Endodermal cell (in vitro differentiated cells): Measurements from ENCODE around the gene UNC5CL. TPM values are rescaled to one million over a fixed set of nuclear protein-coding genes. Genes with fewer than 3 reads are reported as not detected.

Experiments used
- DNase-seq: peaks from one replicate; pipeline ENCODE4 v3.0.0-alpha.2; 2017
- H3K27ac ChIP-seq: 2 replicates; pipeline ENCODE4 v1.5.1; 2013; ENCODE audit warnings: mild to moderate bottlenecking, low read depth, low read length, moderate library complexity
- H3K27me3 ChIP-seq: 2 replicates; pipeline ENCODE4 v1.6.1; 2013; ENCODE audit warnings: mild to moderate bottlenecking, low read length, moderate library complexity; ENCODE audit not compliant: insufficient read depth, control insufficient read depth, poor library complexity, severe bottlenecking
- H3K36me3 ChIP-seq: 2 replicates; pipeline ENCODE4 v1.7.0; 2013; ENCODE audit warnings: mild to moderate bottlenecking, low read length, moderate library complexity; ENCODE audit not compliant: control insufficient read depth, insufficient read depth
- H3K4me1 ChIP-seq: one replicate; pipeline ENCODE4 v1.7.0; 2013; ENCODE audit warnings: low read length; ENCODE audit not compliant: control insufficient read depth, insufficient read depth
- H3K4me3 ChIP-seq: 2 replicates; pipeline ENCODE4 v1.5.1; 2013; ENCODE audit warnings: mild to moderate bottlenecking, low read length, moderate library complexity
- H3K9ac ChIP-seq: 2 replicates; pipeline ENCODE4 v1.6.1; 2013; ENCODE audit warnings: mild to moderate bottlenecking, low read length, moderate library complexity; ENCODE audit not compliant: poor library complexity, severe bottlenecking; ENCODE audit errors: extremely low read depth
- H3K9me3 ChIP-seq: 2 replicates; pipeline ENCODE4 v1.6.1; 2013; ENCODE audit warnings: mild to moderate bottlenecking, low read length, moderate library complexity; ENCODE audit not compliant: control insufficient read depth
- H3K27ac Mint-ChIP-seq: 2 replicates; pipeline ENCODE4 v1.8.0; 2020; ENCODE audit warnings: mixed read lengths
- H3K27me3 Mint-ChIP-seq: 2 replicates; pipeline ENCODE4 v1.8.0; 2021; ENCODE audit warnings: mild to moderate bottlenecking, mixed read lengths; ENCODE audit not compliant: insufficient read depth
- H3K36me3 Mint-ChIP-seq: 2 replicates; pipeline ENCODE4 v1.8.0; 2020; ENCODE audit warnings: low read depth, mixed read lengths
- H3K4me1 Mint-ChIP-seq: 2 replicates; pipeline ENCODE4 v1.8.0; 2020; ENCODE audit warnings: mixed read lengths
- H3K4me3 Mint-ChIP-seq: 2 replicates; pipeline ENCODE4 v1.8.0; 2020; ENCODE audit warnings: mild to moderate bottlenecking, moderate library complexity, mixed read lengths
- H3K9me3 Mint-ChIP-seq: 2 replicates; pipeline ENCODE4 v1.8.0; 2020; ENCODE audit warnings: mild to moderate bottlenecking, mixed read lengths
- CTCF ChIP-seq: fragments of 200-600 bp; sonication (generic); conservative IDR thresholded peaks from 2 replicates; pipeline ENCODE4 v1.5.0; 2021; ENCODE audit warnings: antibody characterized with exemption, mild to moderate bottlenecking
- WGBS, 2 experiments: methylation state at CpG; one replicate each; pipeline versions ENCODE4 v1.1.5 to v1.1.7; 2013; ENCODE audit warnings: missing lambda C conversion rate in 2 of 2, mixed read lengths in 1 of 2; ENCODE audit not compliant: insufficient coverage in 1 of 2, insufficient read length in 1 of 2; 5-methylcytosine and 5-hydroxymethylcytosine counted together
- total RNA-seq, 2 donors: library from RNA; stranded (reverse); fragmentation: NEBNext Ultra II Directional in 1 of 2; extraction: Animal tissue kit (Norgen Biotek cat#: 25700) in 1 of 2; gene quantifications; 2 replicates in 1 of 2; 3 replicates in 1 of 2; pipeline ENCODE4 v1.2.1, GENCODE V29; 2021

The UNC5CL gene
- total RNA-seq, 2 donors from 2014 or later = 3.8 to 4.7 TPM

- TF ChIP-seq CTCF = no peak
These were observed 51.9 kb downstream of the UNC5CL start for GRCh38 chr6:40986921-40987819.

DNA sequence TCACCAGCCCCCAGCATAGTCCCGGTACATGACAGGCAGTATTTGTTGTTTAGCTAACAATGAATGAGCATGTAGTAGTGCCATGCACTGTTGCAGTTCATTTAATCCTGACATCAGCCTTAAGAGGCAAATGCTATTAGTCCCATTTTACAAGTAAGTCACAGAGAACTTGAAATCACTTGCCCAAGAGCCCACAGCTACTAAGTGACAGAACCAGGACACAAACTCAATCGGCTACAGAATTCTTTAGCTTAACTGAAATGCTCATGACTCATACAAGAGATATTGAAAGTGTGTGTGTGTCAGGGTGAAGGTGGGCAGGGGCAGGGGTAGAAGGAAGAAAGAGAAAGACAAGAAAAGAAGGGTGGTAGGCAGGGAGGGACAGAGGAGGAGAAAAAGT lies 52.7 kb downstream of the UNC5CL start:
- H3K9me3 ChIP-seq = no peaks in the 10 kb centered on the region
- no peak overlapping the region for H3K9ac ChIP-seq
- Mint-ChIP-seq H3K27me3 (peaks cover 2% of the 10 kb centered on the region), H3K4me1 (peaks cover 19% of the 10 kb centered on the region), H3K4me3 (no peak overlapping the region), H3K27ac (no peak overlapping the region), H3K9me3 (no peaks in the 10 kb centered on the region), H3K36me3 (no peaks in the 10 kb centered on the region)
- H3K4me1 ChIP-seq = peaks cover 3% of the 10 kb centered on the region
- H3K36me3 ChIP-seq = no peaks in the 10 kb centered on the region
- no peak for TF ChIP-seq CTCF
- H3K27me3 ChIP-seq = no peaks in the 10 kb centered on the region
- DNase-seq = no peak
- no peak overlapping the region for H3K27ac ChIP-seq
- 48 to 71% methylated on average over 1 to 2 of the region's 2 CpGs for WGBS, 2 experiments
- no peak overlapping the region for H3K4me3 ChIP-seq

More at GRCh38 chr6:40986921-40987819, 51.9 kb downstream of the UNC5CL start:
- peaks cover 21% of the 10 kb centered on the region for H3K4me1 Mint-ChIP-seq
- Histone ChIP-seq H3K9me3 (no peaks in the 10 kb centered on the region), H3K27ac (no peak overlapping the region), H3K4me3 (no peak overlapping the region), H3K27me3 (no peaks in the 10 kb centered on the region), H3K4me1 (peaks cover under 1% of the 10 kb centered on the region), H3K9ac (no peak overlapping the region), H3K36me3 (no peaks in the 10 kb centered on the region)
- H3K36me3 Mint-ChIP-seq = no peaks in the 10 kb centered on the region
- H3K27ac Mint-ChIP-seq = no peak overlapping the region
- WGBS, 2 experiments = 76 to 88% methylated on average over 6 to 8 of the region's 8 CpGs
- DNase-seq = no peak
- H3K27me3 Mint-ChIP-seq = peaks cover 2% of the 10 kb centered on the region
- H3K4me3 Mint-ChIP-seq = no peak overlapping the region
- H3K9me3 Mint-ChIP-seq = no peaks in the 10 kb centered on the region

GRCh38 chr6:40983752-40984151 lies 55.3 kb downstream of the UNC5CL start:
- H3K9me3 Mint-ChIP-seq = no peaks in the 10 kb centered on the region
- H3K27me3 Mint-ChIP-seq = no peaks in the 10 kb centered on the region
- H3K4me1 Mint-ChIP-seq = peaks cover 16% of the 10 kb centered on the region
- DNase-seq = no peak
- Histone ChIP-seq H3K4me1 (peaks cover 3% of the 10 kb centered on the region), H3K9ac (no peak overlapping the region), H3K36me3 (no peaks in the 10 kb centered on the region), H3K27ac (no peak overlapping the region), H3K9me3 (no peaks in the 10 kb centered on the region), H3K4me3 (no peak overlapping the region), H3K27me3 (no peaks in the 10 kb centered on the region)
- H3K27ac Mint-ChIP-seq = no peak overlapping the region
- no peaks in the 10 kb centered on the region for H3K36me3 Mint-ChIP-seq
- no peak overlapping the region for H3K4me3 Mint-ChIP-seq
- no peak for TF ChIP-seq CTCF
